Fibroblast of lung (primary cell): ENCODE measurements around the gene CXCL11. TPM values are rescaled to one million over a fixed set of nuclear protein-coding genes. Genes with fewer than 3 reads are reported as not detected.

Experiments used
- DNase-seq, 2 donors: peaks; one replicate each; pipeline versions ENCODE4 v3.0.0 to v3.0.0-alpha.2; 2010; ENCODE audit warnings: low read depth in 2 of 2
- H2AFZ ChIP-seq: 2 replicates; pipeline ENCODE4 v1.5.1; 2012; ENCODE audit warnings: low read length, control low read depth, inconsistent platforms
- H3K27ac ChIP-seq: 2 replicates; pipeline ENCODE4 v1.5.1; 2011; ENCODE audit warnings: low read length, control low read depth; ENCODE audit not compliant: insufficient read depth
- H3K27me3 ChIP-seq: 2 replicates; pipeline ENCODE4 v1.5.1; 2011; ENCODE audit warnings: mild to moderate bottlenecking, low read length; ENCODE audit not compliant: control insufficient read depth, insufficient read depth
- H3K36me3 ChIP-seq: 2 replicates; pipeline ENCODE4 v1.5.1; 2011; ENCODE audit warnings: low read length; ENCODE audit not compliant: control insufficient read depth, insufficient read depth
- H3K4me1 ChIP-seq: 2 replicates; pipeline ENCODE4 v1.5.1; 2011; ENCODE audit warnings: low read length; ENCODE audit not compliant: control insufficient read depth, insufficient read depth; ENCODE audit errors: extremely low read depth
- H3K4me2 ChIP-seq: 2 replicates; pipeline ENCODE4 v1.5.1; 2011; ENCODE audit warnings: low read length, control low read depth; ENCODE audit not compliant: insufficient read depth; ENCODE audit errors: extremely low read depth
- H3K4me3 ChIP-seq, 4 experiments: fragments of 200-600 bp in 1 of 4; sonication (generic) in 1 of 4; replicated peaks in 1 of 4; 2 replicates each; pipeline ENCODE4 v1.5.1; 2011 to 2016; ENCODE audit warnings: low read length in 4 of 4, low read depth in 3 of 4, mild to moderate bottlenecking in 3 of 4, control low read depth in 2 of 4, inconsistent platforms in 1 of 4, mixed read lengths in 1 of 4; ENCODE audit not compliant: insufficient read depth in 1 of 4; ENCODE audit errors: control extremely low read depth in 1 of 4
- H3K79me2 ChIP-seq: 2 replicates; pipeline ENCODE4 v1.5.1; 2012; ENCODE audit warnings: mild to moderate bottlenecking, low read length, inconsistent platforms; ENCODE audit not compliant: control insufficient read depth, insufficient read depth
- H3K9ac ChIP-seq: 2 replicates; pipeline ENCODE4 v1.5.1; 2011; ENCODE audit warnings: mild to moderate bottlenecking, low read length, control low read depth; ENCODE audit not compliant: insufficient read depth
- H3K9me3 ChIP-seq: 2 replicates; pipeline ENCODE4 v1.5.1; 2012; ENCODE audit warnings: low read depth, low read length; ENCODE audit not compliant: control insufficient read depth, insufficient read depth
- H4K20me1 ChIP-seq: 2 replicates; pipeline ENCODE4 v1.5.1; 2011; ENCODE audit warnings: low read length; ENCODE audit not compliant: control insufficient read depth, insufficient read depth; ENCODE audit errors: extremely low read depth
- EZH2 ChIP-seq: IDR thresholded peaks from 2 replicates; pipeline ENCODE4 v1.5.1; 2012; ENCODE audit warnings: low read length, control low read depth, mild to moderate bottlenecking; ENCODE audit errors: missing control alignments
- polyA plus RNA-seq, 2 donors: library from polyadenylated mRNA; depleted of rRNA in 1 of 2; stranded (reverse) in 1 of 2; unstranded in 1 of 2; fragments of >200 nt; gene quantifications; 2 replicates each; pipeline ENCODE4 v1.2.1, GENCODE V29; 2011 to 2012; ENCODE audit warnings: missing spikeins in 1 of 2
- total RNA-seq: library from RNA; depleted of rRNA; stranded (reverse); fragments of >200 nt; gene quantifications from 2 replicates; pipeline ENCODE4 v1.2.1, GENCODE V29; 2014
- TF ChIP-seq, protein P1 (sequence below), 2 donors: IDR thresholded peaks in 1 of 2; conservative IDR thresholded peaks in 1 of 2; 1 replicate in 1 of 2; 2 replicates in 1 of 2; pipeline ENCODE4 v1.5.1; 2011 to 2012; ENCODE audit warnings: low read length in 2 of 2, control low read depth in 1 of 2, inconsistent platforms in 1 of 2, low read depth in 1 of 2, mild to moderate bottlenecking in 1 of 2

Gene CXCL11
- total and polyA plus RNA-seq, 2 donors (not counting 1 experiment from before 2014, with no cell fraction given) = not detected

DNA sequence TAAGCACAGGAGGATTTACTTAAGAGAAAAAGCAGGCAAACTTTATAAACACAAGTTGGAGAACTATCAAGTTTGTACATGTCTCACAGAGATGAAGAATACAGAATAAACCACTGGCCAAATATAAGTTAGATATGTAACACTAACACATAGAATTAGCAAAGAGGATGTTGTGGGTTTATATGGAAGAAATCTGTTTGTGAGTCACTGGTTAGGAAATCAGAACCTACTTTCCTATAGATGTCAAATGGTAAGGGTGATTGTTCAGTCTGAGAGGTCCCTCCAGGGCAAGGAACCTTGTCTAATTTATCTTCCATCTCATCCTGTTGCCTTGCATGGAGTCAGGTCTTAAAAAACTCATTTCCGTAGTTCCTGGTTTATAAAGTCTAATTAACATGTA lies 23.9 kb upstream of the CXCL11 start:
- Histone ChIP-seq H3K4me3 (no peak overlapping the region), H4K20me1 (no peaks in the 10 kb centered on the region), H3K79me2 (no peaks in the 10 kb centered on the region), H3K4me2 (no peak overlapping the region), H3K9me3 (no peaks in the 10 kb centered on the region), H2AFZ (no peak overlapping the region), H3K4me1 (no peaks in the 10 kb centered on the region), H3K27me3 (peaks cover 7% of the 10 kb centered on the region), H3K9ac (no peak overlapping the region), H3K36me3 (no peaks in the 10 kb centered on the region), H3K27ac (no peak overlapping the region)
- DNase-seq = peak in 1 of 2 donors; percentile 17
- TF ChIP-seq EZH2 = no peak
- TF ChIP-seq, protein P1, sequence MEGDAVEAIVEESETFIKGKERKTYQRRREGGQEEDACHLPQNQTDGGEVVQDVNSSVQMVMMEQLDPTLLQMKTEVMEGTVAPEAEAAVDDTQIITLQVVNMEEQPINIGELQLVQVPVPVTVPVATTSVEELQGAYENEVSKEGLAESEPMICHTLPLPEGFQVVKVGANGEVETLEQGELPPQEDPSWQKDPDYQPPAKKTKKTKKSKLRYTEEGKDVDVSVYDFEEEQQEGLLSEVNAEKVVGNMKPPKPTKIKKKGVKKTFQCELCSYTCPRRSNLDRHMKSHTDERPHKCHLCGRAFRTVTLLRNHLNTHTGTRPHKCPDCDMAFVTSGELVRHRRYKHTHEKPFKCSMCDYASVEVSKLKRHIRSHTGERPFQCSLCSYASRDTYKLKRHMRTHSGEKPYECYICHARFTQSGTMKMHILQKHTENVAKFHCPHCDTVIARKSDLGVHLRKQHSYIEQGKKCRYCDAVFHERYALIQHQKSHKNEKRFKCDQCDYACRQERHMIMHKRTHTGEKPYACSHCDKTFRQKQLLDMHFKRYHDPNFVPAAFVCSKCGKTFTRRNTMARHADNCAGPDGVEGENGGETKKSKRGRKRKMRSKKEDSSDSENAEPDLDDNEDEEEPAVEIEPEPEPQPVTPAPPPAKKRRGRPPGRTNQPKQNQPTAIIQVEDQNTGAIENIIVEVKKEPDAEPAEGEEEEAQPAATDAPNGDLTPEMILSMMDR (conservative IDR thresholded peaks at IDR 0.05 in 1 of 2, IDR thresholded peaks at IDR 0.05 in 1 of 2; ENCODE audit: low read depth in 1 of 2, low read length in 2 of 2) = no peak

- Histone ChIP-seq H3K4me1 (no peaks in the 10 kb centered on the region), H3K79me2 (no peaks in the 10 kb centered on the region)
Observed at GRCh38 chr4:76058888-76059426, 23.1 kb upstream of the CXCL11 start.

DNA sequence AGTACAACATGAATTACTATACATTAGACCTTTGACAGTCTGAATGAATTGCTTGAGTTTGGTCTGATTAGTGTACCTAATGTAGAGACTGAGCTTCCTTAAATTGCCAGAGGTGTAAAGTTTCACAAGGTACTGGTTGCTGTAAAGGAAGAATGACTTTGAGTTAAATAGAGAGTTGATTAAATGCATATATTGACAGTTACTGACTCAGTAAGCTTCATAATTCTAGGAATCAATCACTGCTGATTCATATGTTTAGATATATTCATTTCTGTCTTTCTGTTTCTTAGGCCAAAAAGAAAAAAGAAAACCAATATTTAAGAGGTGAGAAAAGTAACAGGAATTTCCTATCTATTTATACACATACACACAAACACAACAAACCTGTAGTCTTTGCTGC lies 22.4 kb upstream of the CXCL11 start:
- no peaks in the 10 kb centered on the region for H4K20me1 ChIP-seq
- no peaks in the 10 kb centered on the region for H3K4me1 ChIP-seq
- H3K27me3 ChIP-seq = peaks cover 7% of the 10 kb centered on the region
- no peak overlapping the region for H3K4me2 ChIP-seq
- H3K4me3 ChIP-seq = no peak overlapping the region
- no peaks in the 10 kb centered on the region for H3K36me3 ChIP-seq
- H2AFZ ChIP-seq = no peak overlapping the region
- H3K79me2 ChIP-seq = no peaks in the 10 kb centered on the region
- no peak for DNase-seq
- no peak overlapping the region for H3K27ac ChIP-seq
- TF ChIP-seq EZH2 = no peak
- TF ChIP-seq, protein P1 (conservative IDR thresholded peaks at IDR 0.05 in 1 of 2, IDR thresholded peaks at IDR 0.05 in 1 of 2; ENCODE audit: low read depth in 1 of 2, low read length in 2 of 2) = no peak
- no peak overlapping the region for H3K9ac ChIP-seq
- no peaks in the 10 kb centered on the region for H3K9me3 ChIP-seq

More at GRCh38 chr4:76058888-76059426, 23.1 kb upstream of the CXCL11 start:
- no peak overlapping the region for H3K9ac ChIP-seq
- no peak overlapping the region for H3K27ac ChIP-seq
- no peaks in the 10 kb centered on the region for H3K9me3 ChIP-seq
- no peak for TF ChIP-seq EZH2
- TF ChIP-seq, protein P1 (conservative IDR thresholded peaks at IDR 0.05 in 1 of 2, IDR thresholded peaks at IDR 0.05 in 1 of 2; ENCODE audit: low read depth in 1 of 2, low read length in 2 of 2) = no peak
- DNase-seq = no peak
- H3K4me3 ChIP-seq = no peak overlapping the region
- no peaks in the 10 kb centered on the region for H4K20me1 ChIP-seq
- H2AFZ ChIP-seq = no peak overlapping the region
- H3K4me2 ChIP-seq = no peak overlapping the region
- H3K27me3 ChIP-seq = peaks cover 7% of the 10 kb centered on the region
- H3K36me3 ChIP-seq = no peaks in the 10 kb centered on the region
